ENCODE results near the gene PDE6A. TPM values are rescaled to one million over a fixed set of nuclear protein-coding genes. Genes with fewer than 3 reads are reported as not detected.

Gene PDE6A
- total RNA-seq, 2 donors from 2014 or later = not detected

DNA sequence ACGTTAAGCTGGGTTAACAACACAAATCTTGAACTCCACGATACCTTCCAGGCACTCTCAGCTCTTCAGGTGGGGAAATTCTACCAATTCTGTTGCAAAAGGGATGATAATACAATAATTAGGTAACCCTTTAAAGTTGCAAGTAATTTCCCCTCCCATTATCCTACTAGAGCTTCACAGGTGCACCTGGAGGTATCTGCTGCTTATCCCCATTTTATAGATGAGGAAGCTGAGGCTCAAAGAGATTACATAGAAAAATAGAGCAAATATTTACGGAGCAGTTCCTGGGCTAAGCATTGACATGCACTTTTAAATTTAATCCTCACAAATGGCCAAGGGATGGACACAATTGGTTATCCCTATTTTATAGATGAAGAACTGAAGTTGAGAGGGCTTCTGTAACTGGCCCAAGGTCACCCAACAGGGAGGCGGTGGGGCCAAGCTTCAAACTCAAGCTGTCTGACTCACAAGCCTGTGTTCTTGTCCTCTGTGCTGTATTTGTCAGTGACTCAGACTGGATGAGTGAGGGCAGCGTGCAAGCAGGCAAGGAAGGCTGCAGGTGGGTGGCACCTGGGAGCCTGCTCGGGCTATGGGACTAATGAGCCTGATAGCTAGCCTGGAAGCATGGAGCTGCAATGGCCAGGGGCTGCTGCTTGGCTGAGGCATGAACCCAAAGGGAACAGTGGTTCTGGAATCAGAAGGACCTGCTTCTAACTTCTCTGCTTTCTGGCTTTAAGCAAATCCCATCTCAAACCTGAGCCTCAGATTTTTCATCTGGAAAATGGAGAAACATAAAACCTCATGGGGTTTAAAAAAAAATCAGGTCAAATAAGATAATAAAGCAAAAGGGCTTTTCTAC, 105.5 kb downstream of the PDE6A start:
- ATAC-seq = no peak
- no peaks in the 10 kb centered on the region for H3K27me3 Mint-ChIP-seq
- H3K36me3 Mint-ChIP-seq (ENCODE audit: low read depth) = peaks cover 9% of the 10 kb centered on the region
- DNase-seq = no peak
- no peak overlapping the region for H3K27ac Mint-ChIP-seq
- H3K4me1 Mint-ChIP-seq = peaks cover 5% of the 10 kb centered on the region
- H3K9me3 ChIP-seq (ENCODE audit: control insufficient read depth, low read length, poor library complexity, severe bottlenecking) = no peaks in the 10 kb centered on the region
- no peak overlapping the region for H3K4me3 Mint-ChIP-seq

DNA sequence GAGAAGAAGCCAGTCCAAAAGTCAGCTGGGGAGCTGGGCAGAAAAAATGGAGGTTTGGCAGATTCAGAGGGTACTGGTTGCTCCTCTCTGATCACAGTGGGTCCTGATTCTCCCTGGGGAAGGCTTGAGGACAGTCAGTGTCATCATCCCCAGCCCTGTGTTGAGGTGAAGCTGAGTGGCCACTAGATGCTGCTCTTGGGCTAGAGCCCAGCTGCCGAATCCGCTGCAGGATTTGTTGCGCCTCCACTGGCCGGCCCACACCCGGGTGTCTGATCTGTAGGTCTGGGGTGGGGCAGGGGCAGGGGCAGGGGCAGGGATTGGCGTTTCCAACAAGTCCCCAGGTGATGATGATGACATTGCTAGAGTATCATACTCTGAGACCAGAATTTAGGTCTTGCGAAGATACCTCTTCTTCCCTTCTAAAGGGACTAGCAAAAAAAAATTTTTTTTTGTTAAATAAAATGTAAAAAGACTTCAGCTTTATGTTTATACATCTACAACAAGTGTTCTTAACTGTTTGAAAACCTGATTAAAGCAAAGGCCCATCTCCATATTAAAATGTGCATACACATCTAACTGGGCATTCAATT, 106.8 kb downstream of the PDE6A start:
- H3K9me3 ChIP-seq (ENCODE audit: control insufficient read depth, low read length, poor library complexity, severe bottlenecking) = no peaks in the 10 kb centered on the region
- no peaks in the 10 kb centered on the region for H3K27me3 Mint-ChIP-seq

DNA sequence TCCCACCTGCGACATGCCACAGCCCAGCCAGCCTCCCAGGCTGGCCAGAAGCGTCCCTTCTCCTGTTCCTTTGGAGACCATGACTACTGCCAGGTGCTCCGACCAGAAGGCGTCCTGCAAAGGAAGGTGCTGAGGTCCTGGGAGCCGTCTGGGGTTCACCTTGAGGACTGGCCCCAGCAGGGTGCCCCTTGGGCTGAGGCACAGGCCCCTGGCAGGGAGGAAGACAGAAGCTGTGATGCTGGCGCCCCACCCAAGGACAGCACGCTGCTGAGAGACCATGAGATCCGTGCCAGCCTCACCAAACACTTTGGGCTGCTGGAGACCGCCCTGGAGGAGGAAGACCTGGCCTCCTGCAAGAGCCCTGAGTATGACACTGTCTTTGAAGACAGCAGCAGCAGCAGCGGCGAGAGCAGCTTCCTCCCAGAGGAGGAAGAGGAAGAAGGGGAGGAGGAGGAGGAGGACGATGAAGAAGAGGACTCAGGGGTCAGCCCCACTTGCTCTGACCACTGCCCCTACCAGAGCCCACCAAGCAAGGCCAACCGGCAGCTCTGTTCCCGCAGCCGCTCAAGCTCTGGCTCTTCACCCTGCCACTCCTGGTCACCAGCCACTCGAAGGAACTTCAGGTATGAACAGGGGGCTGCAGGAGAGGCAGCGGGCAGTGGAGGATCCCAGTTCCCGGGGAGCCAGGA, 108.0 kb downstream of the PDE6A start:
- ATAC-seq = no peak
- no peaks in the 10 kb centered on the region for H3K9me3 ChIP-seq (ENCODE audit: control insufficient read depth, low read length, poor library complexity, severe bottlenecking)
- no peaks in the 10 kb centered on the region for H3K27me3 Mint-ChIP-seq
- peaks cover 10% of the 10 kb centered on the region for H3K36me3 Mint-ChIP-seq (ENCODE audit: low read depth)
- no peak for DNase-seq
- no peak overlapping the region for H3K27ac Mint-ChIP-seq
- peaks cover 7% of the 10 kb centered on the region for H3K4me1 Mint-ChIP-seq
- H3K4me3 Mint-ChIP-seq = no peak overlapping the region

More for the DNA sequence above, 106.8 kb downstream of the PDE6A start:
- Mint-ChIP-seq H3K4me1 (peaks cover 7% of the 10 kb centered on the region), H3K4me3 (no peak overlapping the region), H3K27ac (no peak overlapping the region), H3K36me3 (ENCODE audit: low read depth) (peaks cover 10% of the 10 kb centered on the region)
- no peak for ATAC-seq
- no peak for DNase-seq

DNA sequence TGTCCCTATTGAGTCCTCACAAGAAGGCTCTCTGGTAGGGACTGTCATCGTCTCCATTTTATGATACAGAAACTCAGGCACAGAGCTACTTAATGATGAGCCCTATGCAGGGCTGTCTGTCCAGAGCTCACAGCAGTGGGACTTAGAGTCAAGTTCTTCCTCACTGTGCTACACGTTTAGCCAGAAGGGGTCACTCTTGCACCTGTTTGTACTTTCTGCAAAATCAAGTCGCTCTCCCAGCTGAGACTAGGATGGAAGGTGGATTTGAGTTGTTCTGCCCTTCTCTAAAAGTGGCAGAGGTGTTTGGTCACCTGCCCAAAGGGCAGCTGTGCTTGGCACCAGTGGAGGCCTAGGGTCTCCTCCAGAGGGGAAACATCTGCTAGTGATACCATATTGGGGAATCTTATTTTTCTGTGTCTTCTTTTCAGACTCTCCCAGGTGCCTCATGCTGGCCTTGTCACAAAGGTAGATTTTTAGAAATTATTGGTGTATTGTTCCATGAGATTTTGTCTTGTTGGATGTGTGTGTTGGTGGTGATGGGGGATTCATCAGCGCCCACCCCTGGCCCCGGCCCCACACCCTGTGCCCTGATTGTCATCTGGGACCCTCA, 110.2 kb downstream of the PDE6A start:
- DNase-seq (peak in 1 of 3 donors; percentile 29), ATAC-seq (peak; percentile 65)
- peaks cover 2% of the 10 kb centered on the region for H3K4me1 Mint-ChIP-seq
- no peak overlapping the region for H3K4me3 Mint-ChIP-seq
- H3K27ac Mint-ChIP-seq = no peak overlapping the region
- H3K27me3 Mint-ChIP-seq = no peaks in the 10 kb centered on the region
- no peaks in the 10 kb centered on the region for H3K9me3 ChIP-seq (ENCODE audit: control insufficient read depth, low read length, poor library complexity, severe bottlenecking)
- peaks cover 7% of the 10 kb centered on the region for H3K36me3 Mint-ChIP-seq (ENCODE audit: low read depth)

DNA sequence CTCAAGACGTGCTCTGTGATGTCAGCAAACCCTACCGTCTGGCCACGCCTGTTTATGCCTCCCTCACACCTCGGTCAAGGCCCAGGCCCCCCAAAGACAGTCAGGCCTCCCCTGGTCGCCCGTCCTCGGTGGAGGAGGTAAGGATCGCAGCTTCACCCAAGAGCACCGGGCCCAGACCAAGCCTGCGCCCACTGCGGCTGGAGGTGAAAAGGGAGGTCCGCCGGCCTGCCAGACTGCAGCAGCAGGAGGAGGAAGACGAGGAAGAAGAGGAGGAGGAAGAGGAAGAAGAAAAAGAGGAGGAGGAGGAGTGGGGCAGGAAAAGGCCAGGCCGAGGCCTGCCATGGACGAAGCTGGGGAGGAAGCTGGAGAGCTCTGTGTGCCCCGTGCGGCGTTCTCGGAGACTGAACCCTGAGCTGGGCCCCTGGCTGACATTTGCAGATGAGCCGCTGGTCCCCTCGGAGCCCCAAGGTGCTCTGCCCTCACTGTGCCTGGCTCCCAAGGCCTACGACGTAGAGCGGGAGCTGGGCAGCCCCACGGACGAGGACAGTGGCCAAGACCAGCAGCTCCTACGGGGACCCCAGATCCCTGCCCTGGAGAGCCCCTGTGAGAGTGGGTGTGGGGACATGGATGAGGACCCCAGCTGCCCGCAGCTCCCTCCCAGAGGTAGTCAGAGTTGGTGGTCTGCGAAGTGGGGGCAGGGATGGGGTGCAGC, 111.3 kb downstream of the PDE6A start:
- H3K9me3 ChIP-seq (ENCODE audit: control insufficient read depth, low read length, poor library complexity, severe bottlenecking) = no peaks in the 10 kb centered on the region
- ATAC-seq (no peak), DNase-seq (no peak)
- Mint-ChIP-seq H3K4me1 (peaks cover 5% of the 10 kb centered on the region), H3K27ac (no peak overlapping the region), H3K27me3 (no peaks in the 10 kb centered on the region), H3K4me3 (no peak overlapping the region), H3K36me3 (ENCODE audit: low read depth) (peaks cover 7% of the 10 kb centered on the region)

DNA sequence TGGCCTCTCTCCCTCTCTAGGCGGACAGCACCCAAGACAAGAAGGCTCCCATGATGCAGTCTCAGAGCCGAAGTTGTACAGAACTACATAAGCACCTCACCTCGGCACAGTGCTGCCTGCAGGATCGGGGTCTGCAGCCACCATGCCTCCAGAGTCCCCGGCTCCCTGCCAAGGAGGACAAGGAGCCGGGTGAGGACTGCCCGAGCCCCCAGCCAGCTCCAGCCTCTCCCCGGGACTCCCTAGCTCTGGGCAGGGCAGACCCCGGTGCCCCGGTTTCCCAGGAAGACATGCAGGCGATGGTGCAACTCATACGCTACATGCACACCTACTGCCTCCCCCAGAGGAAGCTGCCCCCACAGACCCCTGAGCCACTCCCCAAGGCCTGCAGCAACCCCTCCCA, 112.0 kb downstream of the PDE6A start:
- DNase-seq (no peak), ATAC-seq (no peak)
- Mint-ChIP-seq H3K36me3 (ENCODE audit: low read depth) (peaks cover 7% of the 10 kb centered on the region), H3K27ac (no peak overlapping the region), H3K27me3 (no peaks in the 10 kb centered on the region), H3K4me3 (no peak overlapping the region), H3K4me1 (peaks cover 6% of the 10 kb centered on the region)
- no peaks in the 10 kb centered on the region for H3K9me3 ChIP-seq (ENCODE audit: control insufficient read depth, low read length, poor library complexity, severe bottlenecking)

DNA sequence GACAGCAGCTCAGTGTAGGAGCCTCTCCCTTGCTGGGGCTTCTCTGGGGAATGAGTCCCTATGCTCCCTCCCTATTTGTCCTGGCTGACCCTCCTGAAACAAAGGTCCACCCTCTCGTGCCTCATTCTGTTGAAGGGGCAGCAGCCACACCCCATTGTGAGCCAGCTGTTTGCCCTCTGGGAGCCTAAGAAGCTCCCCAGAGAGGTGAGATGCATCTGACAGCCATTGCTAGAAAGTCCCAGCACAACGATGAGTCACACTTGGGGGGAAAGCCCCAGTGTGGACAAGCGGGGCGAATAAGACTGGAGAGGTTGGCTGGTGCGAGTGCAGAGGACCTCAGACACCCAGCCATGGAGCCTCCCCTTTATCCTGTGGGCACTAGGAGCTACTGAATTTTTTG, 113.1 kb downstream of the PDE6A start:
- peak; percentile 39 for ATAC-seq
- DNase-seq = no peak
- no peaks in the 10 kb centered on the region for H3K9me3 ChIP-seq (ENCODE audit: control insufficient read depth, low read length, poor library complexity, severe bottlenecking)
- H3K27me3 Mint-ChIP-seq = no peaks in the 10 kb centered on the region
- no peak overlapping the region for H3K4me3 Mint-ChIP-seq
- H3K4me1 Mint-ChIP-seq = peaks cover 6% of the 10 kb centered on the region
- peaks cover 7% of the 10 kb centered on the region for H3K36me3 Mint-ChIP-seq (ENCODE audit: low read depth)
- no peak overlapping the region for H3K27ac Mint-ChIP-seq

DNA sequence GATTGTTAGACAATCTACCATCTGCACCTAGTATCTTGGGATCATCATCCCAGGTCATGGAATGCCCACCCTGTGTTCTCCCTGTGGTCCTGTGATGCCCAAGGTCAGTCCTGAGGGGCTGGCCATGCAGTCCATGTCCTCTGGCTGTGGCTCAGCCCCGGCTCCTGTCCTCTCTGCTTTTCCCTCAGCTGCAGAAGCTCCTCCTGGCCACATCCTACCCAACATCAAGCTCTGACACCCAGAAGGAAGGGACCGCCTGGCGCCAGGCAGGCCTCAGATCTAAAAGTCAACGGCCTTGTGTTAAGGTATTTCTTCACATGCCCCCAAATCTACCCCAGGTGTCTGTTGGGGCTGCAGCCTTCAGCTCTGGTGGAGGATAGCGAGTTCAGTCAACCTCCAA, 114.0 kb downstream of the PDE6A start:
- ATAC-seq = no peak
- H3K4me3 Mint-ChIP-seq = no peak overlapping the region
- no peak overlapping the region for H3K27ac Mint-ChIP-seq
- H3K27me3 Mint-ChIP-seq = no peaks in the 10 kb centered on the region
- peaks cover 6% of the 10 kb centered on the region for H3K4me1 Mint-ChIP-seq
- H3K9me3 ChIP-seq (ENCODE audit: control insufficient read depth, low read length, poor library complexity, severe bottlenecking) = no peaks in the 10 kb centered on the region
- no peak for DNase-seq
- H3K36me3 Mint-ChIP-seq (ENCODE audit: low read depth) = peaks cover 7% of the 10 kb centered on the region

DNA sequence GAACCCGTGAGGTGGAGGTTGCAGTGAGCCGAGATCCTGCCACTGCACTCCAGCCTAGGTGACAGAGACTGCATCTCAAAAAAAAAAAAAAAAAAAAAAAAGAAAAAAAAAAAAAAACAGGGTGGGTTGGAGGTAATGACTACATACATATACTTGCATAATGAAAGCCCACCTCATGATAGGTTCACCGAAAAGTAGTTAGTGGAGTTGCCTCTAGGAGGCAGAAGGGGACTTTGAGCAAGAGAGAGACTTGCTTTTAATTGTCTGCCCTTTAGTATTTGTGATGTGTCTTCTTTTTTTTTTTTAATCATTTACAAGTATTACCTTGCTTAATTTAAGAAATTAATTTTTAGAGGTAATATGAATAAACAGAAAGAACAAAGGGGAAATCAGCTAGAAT, 114.6 kb downstream of the PDE6A start:
- no peak overlapping the region for H3K27ac Mint-ChIP-seq
- no peaks in the 10 kb centered on the region for H3K27me3 Mint-ChIP-seq
- peaks cover 4% of the 10 kb centered on the region for H3K36me3 Mint-ChIP-seq (ENCODE audit: low read depth)
- ATAC-seq = no peak
- H3K4me3 Mint-ChIP-seq = no peak overlapping the region
- H3K4me1 Mint-ChIP-seq = peaks cover 8% of the 10 kb centered on the region
- DNase-seq = no peak
- H3K9me3 ChIP-seq (ENCODE audit: control insufficient read depth, low read length, poor library complexity, severe bottlenecking) = no peaks in the 10 kb centered on the region

DNA sequence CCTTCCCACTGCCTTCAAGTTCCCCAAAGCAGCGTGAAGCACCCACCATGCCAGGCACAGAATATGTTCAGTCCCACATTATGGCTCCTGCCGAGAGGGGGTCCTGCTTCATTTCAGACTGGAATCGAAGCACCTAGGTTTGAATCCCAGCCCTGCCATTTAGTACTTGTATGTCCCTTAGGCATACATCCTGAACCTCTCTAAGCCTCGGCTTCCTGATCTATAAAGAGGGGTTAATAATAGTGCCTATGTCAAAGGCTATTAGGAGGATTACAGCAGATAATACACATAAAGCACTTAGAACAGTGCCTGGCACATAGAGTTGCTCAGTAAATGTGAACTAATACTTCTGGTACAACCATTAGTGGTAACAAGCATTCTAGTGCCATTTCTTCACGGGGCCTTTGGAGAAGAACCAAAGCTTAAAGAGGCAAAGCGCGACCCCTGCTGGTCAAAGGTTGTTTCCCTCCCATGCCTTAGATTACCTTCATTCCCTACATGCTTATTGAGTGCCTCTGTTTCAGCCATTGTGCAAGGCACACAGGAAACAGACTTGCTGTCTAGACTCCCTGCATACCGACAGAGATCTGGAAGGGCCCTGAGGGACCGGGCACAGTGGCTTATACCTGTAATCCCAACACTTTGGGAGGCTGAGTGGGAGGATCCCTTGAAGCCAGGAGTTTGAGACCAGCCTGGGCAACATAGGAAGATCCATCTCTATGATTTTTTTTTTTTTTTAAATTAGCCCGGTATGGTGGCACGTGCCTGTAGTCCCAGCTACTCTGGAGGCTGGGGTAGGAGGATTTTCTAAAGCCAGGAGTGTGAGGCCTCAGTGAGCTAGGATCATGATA, 116.2 kb downstream of the PDE6A start:
- peak; percentile 79 for ATAC-seq
- DNase-seq = peak; percentile 54 to 72 (median 61)
- H3K9me3 ChIP-seq (ENCODE audit: control insufficient read depth, low read length, poor library complexity, severe bottlenecking) = no peaks in the 10 kb centered on the region
- Mint-ChIP-seq H3K27ac (peak overlapping the region; percentile 16), H3K4me3 (no peak overlapping the region), H3K36me3 (ENCODE audit: low read depth) (peaks cover 4% of the 10 kb centered on the region), H3K4me1 (peaks cover 6% of the 10 kb centered on the region), H3K27me3 (no peaks in the 10 kb centered on the region)

DNA sequence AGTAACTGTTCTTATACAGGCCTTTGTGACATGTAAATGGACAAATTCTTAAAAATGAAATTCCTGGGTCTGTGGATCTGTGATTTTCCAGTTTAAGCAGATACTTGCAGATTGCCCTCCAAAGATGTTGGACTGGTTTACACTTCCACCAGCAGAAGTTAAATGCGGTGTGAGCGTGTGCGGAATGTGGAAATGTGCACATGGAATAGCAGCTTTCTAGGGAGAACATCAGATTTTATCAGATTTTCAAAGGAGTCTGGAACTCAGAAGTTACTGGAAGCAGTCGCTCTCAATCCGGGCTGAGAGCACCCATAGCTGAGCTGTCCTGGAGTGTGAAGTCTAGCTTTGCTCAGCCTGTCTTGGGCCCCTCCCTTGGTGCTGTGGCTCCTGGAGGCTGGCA, 117.0 kb downstream of the PDE6A start:
- H3K9me3 ChIP-seq (ENCODE audit: control insufficient read depth, low read length, poor library complexity, severe bottlenecking) = no peaks in the 10 kb centered on the region
- H3K36me3 Mint-ChIP-seq (ENCODE audit: low read depth) = peaks cover 2% of the 10 kb centered on the region
- ATAC-seq (no peak), DNase-seq (no peak)
- H3K27me3 Mint-ChIP-seq = no peaks in the 10 kb centered on the region
- no peak overlapping the region for H3K27ac Mint-ChIP-seq
- no peak overlapping the region for H3K4me3 Mint-ChIP-seq
- peaks cover 6% of the 10 kb centered on the region for H3K4me1 Mint-ChIP-seq

DNA sequence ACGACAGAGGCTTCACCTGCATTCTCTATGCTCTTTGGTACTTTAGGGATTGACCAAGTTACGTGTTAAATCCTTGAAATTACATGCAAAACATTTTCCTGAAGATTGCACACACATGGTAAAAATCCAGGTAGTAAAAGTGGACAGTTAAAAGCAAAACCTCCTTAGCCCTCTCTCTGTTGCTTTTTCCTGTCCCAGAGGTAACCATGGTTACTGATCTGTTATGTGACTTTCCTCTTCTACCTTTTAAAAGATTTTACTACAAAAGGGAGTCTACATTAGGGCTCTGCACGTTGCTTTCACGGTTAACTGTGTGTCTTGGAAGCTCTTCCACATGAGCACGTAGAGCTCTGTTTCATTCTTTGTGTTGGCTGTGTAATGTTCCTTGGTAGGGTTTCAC, 117.5 kb downstream of the PDE6A start:
- H3K27ac Mint-ChIP-seq = no peak overlapping the region
- ATAC-seq = no peak
- no peaks in the 10 kb centered on the region for H3K27me3 Mint-ChIP-seq
- peaks cover 2% of the 10 kb centered on the region for H3K36me3 Mint-ChIP-seq (ENCODE audit: low read depth)
- peaks cover 6% of the 10 kb centered on the region for H3K4me1 Mint-ChIP-seq
- no peaks in the 10 kb centered on the region for H3K9me3 ChIP-seq (ENCODE audit: control insufficient read depth, low read length, poor library complexity, severe bottlenecking)
- no peak overlapping the region for H3K4me3 Mint-ChIP-seq
- DNase-seq = no peak
